Liver (tissue), 3 donors: ENCODE data around the gene TAP2.
"Not testable (repeated sequence)": the region's sequence is repeated elsewhere in the genome, so short reads cannot be mapped to it uniquely, and the experiment has no call there.

Experiments used
- ATF3 ChIP-seq: IDR thresholded peaks from 2 replicates; pipeline ENCODE4 v1.6.1; 2016; ENCODE audit warnings: antibody characterized with exemption
- CTCF ChIP-seq: fragments of 150-350 bp; IDR thresholded peaks from 2 replicates; pipeline ENCODE4 v1.5.1; 2017; ENCODE audit warnings: improper control_type of control experiment, low read depth, low read length; ENCODE audit not compliant: missing input control
- FOXA1 ChIP-seq: IDR thresholded peaks from 2 replicates; pipeline ENCODE4 v1.6.1; 2016; ENCODE audit warnings: antibody characterized with exemption
- GABPA ChIP-seq, 2 donors: IDR thresholded peaks in 1 of 2; conservative IDR thresholded peaks in 1 of 2; 2 replicates each; pipeline ENCODE4 v1.6.1; 2016; ENCODE audit warnings: antibody characterized with exemption in 2 of 2, mild to moderate bottlenecking in 1 of 2, moderate library complexity in 1 of 2
- HNF4G ChIP-seq: IDR thresholded peaks from 2 replicates; pipeline ENCODE4 v1.6.1; 2016; ENCODE audit warnings: antibody characterized with exemption
- MAX ChIP-seq: IDR thresholded peaks from 2 replicates; pipeline ENCODE4 v1.6.1; 2016; ENCODE audit warnings: antibody characterized with exemption
- NR2F2 ChIP-seq: IDR thresholded peaks from 2 replicates; pipeline ENCODE4 v1.6.1; 2016; ENCODE audit warnings: antibody characterized with exemption
- RAD21 ChIP-seq, 2 donors: IDR thresholded peaks; 2 replicates each; pipeline ENCODE4 v1.6.1; 2016; ENCODE audit warnings: antibody characterized with exemption in 2 of 2, mild to moderate bottlenecking in 2 of 2
- REST ChIP-seq: IDR thresholded peaks from 2 replicates; pipeline ENCODE4 v1.6.1; 2016; ENCODE audit warnings: antibody characterized with exemption, mild to moderate bottlenecking
- TAF1 ChIP-seq: conservative IDR thresholded peaks from 2 replicates; pipeline ENCODE4 v1.6.1; 2016; ENCODE audit warnings: antibody characterized with exemption, mild to moderate bottlenecking
- ZBTB33 ChIP-seq: IDR thresholded peaks from 2 replicates; pipeline ENCODE4 v1.6.1; 2016; ENCODE audit warnings: antibody characterized with exemption
- donor health status: healthy.
- donor health status: healthy.

- not testable (repeated sequence) for TF ChIP-seq CTCF; MAX; ATF3; GABPA (IDR thresholded peaks at IDR 0.05 in 1 of 2, conservative IDR thresholded peaks at IDR 0.05 in 1 of 2); RAD21 (IDR thresholded peaks at IDR 0.05); REST; FOXA1; TAF1; HNF4G; ZBTB33; NR2F2
Measured at GRCh38 chr6:32873947-32874346, 35.4 kb upstream of the TAP2 start.
